HG03442 (cell line): Measurements from ENCODE around the gene SLC27A2.
"Not testable (repeated sequence)": the region's sequence is repeated elsewhere in the genome, so short reads cannot be mapped to it uniquely, and the experiment has no call there.

ENCODE experiments used
- ATAC-seq: cut with Tn5 transposase; IDR thresholded peaks from one replicate; pipeline ENCODE4 v1.9.1; 2021; ENCODE audit warnings: mild to moderate bottlenecking, moderate library complexity; ENCODE audit not compliant: unreplicated experiment

SLC27A2 gene

DNA sequence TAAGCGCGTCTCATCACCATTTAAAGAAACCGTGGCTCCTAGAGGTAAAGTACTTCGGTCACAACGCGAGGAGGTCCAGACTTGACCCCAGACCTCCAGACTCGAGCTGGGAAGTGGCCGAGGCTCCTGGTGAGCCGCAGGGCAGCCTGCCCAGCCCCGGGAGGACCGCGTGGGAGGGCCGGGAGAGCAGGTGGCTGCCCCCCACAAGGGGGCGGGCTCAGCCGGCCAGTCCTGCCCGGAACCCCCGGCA is at the start of gene SLC27A2:
SLC27A2 (plus strand) TSS at position 228 of the 250 bp plus-strand sequence. CDS start 232 bp downstream, outside the sequence.
- ATAC-seq = peak; percentile 58

DNA sequence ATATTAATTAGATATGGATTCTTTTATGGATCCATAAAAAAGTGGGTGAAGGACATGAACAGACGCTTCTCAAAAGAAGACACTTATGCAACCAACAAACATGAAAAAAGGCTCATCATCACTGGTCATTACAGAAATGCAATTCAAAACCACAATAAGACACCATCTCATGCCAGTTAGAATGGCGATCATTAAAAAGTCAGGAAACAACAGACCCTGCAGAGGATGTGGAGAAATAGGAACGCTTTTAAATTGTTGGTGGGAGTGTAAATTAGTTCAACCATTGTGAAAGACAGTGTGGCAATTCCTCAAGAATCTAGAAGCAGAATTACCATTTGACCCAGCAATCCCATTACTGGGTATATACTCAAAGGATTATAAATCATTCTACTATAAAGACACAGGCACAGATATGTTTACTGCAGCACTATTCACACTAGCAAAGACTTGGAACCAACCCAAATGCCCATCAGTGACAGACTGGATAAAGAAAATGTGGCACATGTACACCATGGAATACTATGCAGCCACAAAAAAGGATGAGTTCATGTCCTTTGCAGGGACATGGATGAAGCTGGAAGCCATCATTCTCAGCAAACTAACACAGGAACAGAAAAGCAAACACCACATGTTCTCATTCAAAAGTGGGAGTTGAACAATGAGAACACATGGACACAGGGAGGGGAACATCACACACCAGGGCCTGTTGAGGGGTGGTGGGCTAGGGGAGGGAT is 49.6 kb upstream of the SLC27A2 start:
- not testable (repeated sequence) for ATAC-seq

DNA sequence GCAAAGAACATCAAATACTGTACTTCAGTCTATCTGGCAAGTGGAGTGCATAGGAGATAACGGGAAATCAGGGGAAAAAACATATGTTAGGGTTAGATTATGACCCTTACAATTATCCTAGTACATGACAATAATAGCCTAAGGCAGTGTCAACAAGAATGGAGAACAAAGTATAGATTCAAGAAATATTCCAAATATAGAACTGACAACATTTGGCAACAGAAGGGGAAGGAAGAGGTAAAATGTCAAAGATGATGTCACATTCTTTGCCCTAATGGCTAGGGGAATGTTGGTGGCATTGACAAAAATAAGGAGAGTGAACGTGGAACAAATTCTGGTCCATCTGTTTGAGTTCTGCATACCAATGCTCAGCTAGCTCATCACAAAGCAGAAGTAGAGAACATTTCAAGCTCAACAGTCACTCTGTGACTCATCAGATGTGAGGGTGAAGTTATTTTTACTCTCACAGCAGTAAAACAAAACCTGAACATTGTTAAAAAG is 47.4 kb upstream of the SLC27A2 start:
- ATAC-seq = peak; percentile 82

DNA sequence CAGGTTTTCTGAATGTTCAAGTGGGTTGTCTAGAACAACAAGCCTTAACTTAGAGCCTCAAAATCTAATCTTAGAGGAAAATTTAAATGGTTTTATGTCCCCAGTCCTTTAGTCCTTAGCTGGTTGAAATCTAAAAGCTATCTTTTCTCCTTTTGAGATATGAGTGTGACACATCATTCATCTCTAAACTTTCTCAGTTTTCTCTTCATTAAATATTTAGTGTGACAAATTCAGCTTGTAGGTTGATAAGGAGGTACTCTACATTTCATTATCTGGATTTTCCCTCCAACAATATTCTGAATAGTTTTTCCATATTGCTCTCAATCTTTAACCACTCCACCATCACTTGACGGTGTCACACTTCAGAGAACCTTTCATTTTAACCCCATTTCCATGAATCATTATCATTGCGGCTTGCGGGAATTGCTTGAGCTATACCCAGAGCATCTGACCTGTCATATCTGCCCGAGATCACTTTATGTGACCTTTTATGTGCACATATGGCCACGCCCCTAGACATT is 46.9 kb upstream of the SLC27A2 start:
- peak; percentile 67 for ATAC-seq

DNA sequence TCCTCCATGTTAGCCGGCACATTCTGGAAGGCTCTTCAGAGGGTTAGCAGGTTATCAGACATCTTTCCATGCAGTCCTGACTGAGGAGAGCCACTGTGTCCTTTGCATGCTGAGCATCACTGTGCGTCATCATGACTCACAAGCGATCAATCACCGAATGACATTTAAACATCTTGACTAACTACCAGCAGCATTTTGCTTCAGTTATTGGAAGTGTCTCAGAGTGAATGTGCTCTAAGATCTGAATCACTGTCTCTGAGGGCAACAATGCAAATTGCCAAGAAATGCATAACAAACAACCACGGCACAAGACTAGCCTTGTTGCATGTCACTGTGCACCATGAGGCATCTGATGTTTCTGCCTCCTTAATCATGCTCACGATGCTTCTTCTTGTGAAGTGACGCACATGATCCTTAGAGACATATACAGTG is 44.6 kb upstream of the SLC27A2 start:
- ATAC-seq = no peak

DNA sequence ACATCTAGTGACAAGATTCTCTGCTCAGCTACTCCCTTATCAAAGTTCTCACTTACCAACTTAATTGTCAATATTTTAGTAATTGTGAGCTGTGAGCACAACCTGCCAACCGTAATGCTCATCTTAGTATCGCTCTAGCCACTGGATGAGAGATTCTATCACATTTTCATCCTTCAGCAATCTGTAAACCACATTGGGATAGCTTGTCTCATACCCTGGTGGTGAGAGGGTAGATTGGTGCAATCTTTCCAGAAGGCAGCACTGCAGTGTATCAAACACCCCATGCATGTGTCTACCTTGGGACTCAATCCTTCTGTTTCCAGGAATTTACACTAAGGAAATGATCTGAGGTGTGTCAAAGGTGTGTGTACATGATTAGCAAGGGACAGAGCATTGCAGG is 44.1 kb upstream of the SLC27A2 start:
- no peak for ATAC-seq

DNA sequence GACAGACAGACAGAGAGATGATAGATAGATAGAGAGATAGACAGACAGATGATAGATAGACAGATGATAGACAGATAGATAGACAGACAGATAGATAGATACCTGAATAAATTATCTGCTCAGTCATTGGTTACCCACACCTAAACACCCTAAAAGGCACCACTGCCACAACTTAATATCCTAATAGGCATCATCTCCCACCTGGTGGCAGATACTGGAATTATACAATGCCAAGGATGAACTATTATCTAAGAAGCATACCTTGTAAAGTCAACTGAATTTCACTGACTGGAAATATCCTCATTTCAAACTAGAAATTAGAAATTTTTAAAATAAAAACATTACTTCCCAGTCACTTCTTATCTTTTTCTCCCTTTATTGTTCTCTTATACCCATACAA is 43.6 kb upstream of the SLC27A2 start:
- ATAC-seq = no peak

DNA sequence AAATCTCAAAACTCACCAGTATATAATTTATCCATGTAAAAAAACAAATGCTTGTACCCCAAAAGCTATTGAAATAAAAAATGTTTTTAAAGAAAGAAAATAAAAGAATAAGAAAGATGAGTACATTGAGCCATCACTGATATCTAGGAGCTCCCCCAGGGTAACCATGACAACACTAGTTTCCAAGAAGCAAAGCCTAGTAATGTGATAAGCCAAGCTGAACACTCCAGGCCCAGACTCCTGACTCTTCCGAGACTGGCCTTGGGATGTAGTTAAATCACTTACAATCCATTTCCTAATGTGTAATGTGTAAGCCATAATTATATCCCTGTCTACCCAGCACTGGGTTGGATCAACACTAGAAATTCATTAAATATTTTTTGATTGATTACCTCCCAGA is 41.9 kb upstream of the SLC27A2 start:
- no peak for ATAC-seq

DNA sequence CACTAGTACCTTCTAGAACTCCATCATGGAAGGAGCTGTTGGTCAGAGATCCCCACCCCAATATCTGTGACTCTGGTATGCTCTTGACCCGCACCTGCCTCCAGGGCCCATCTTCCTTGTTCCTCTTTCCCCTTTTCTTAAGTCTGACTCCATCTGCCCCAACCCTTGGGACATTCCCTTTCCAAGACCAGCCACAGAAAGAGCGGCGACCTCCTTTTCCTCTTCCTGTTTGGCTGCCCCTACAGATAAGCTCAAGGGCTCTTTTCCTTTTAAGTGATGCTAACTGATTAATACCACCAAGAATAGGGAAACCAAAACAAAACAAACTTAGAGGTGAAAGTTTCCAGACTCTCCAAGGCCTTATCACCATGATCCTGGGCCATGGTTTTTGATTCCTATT is 41.0 kb upstream of the SLC27A2 start:
- ATAC-seq = no peak

DNA sequence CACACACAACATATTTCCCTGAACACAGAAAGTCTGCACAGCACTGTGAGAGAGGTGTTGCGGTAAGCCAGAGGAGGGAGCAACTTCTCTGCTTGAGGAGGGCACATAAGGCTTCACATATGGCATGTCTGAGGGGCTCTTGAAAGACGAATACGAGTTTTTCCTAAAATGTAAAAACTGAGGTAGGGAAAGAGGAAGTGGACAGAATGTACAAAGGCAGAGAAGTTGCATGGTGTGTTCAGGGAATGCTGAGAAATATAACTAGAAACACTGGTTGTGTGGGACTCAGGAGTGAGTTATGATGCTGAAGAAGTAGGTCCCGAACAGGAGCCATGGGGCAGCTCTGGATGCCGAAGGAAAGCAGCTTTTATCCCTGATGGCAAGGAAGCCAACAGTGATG is 40.1 kb upstream of the SLC27A2 start:
- no peak for ATAC-seq

DNA sequence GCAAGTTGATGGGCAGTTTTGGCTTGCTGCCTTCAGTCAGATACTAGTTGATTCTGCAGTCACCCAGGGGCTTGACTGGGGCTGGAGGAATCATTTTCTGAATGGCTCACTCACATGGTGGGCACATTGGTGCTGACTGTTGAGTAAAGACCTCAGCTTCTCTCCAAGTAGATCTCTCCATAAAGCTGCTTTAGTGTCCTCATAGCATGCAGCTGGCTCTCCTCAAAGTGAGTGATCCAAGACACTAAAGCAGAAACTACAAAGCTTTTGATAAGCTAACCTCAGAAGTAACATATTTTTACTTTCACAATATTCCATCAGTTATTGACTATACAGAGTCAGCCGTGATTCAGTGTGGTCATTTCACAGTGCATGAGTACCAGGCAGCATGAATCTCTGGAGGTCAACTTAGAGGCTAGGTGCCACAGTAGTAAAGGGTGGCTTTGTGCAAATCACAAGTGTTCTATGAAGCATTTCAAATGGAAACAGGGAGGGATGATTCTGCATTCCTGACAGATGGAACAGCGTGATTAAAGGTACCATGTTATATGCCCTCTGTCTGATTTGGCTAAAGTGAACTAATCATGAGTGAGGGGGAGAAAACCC is 38.6 kb upstream of the SLC27A2 start:
- ATAC-seq = no peak

DNA sequence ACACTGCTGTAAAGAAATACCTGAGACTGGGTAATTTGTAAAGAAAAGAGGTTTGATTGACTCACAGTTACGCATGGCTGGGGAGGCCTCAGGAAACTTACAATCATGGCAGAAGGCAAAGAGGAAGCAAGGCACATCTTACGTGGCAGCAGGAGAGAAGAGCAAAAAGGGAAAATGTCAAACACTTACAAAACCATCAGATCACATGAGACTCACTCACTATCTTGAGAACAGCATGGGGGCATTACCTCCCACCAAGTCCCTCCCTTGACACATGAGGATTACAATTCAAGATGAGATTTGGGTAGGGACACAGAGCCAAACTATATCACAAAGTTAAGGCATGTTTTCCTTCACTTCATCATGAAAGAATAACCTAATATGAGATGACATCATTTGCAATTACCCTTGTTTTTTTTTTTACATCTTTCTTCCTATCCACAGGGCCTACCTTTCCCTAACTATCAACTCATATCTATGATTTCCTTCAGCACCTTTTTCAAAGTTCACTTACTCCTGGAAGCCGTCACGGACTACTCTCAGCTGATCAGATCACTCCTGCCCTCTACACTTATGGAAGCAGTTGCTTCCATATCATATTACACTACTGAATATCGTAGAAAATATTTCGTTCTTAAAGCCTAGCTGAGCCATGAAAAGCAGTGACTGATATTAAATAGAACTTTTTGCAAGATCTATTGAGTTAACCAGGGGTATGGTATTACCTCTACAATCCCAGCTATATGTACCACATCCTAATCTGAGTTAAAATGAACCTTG is 37.5 kb upstream of the SLC27A2 start:
- ATAC-seq = no peak

DNA sequence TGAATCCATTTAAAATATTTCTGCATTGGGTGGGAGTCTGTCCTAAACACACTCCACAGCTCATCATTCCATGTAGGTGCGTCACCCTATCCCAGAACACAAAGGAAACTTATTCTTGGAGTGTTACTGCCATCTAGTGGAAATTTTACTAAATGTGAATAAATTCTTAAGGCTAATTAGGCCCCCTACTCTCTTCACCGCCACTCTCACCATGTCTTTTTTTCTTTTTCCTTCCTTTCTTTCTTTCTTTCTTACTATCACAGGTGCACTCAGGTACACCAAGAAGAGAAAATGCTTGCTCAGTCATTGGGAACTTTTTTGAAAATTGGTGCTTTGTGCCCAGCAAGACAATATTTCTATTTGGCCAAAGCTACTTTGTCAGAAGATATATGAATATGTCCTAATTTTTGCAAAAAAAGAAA is 36.5 kb upstream of the SLC27A2 start:
- ATAC-seq = no peak

DNA sequence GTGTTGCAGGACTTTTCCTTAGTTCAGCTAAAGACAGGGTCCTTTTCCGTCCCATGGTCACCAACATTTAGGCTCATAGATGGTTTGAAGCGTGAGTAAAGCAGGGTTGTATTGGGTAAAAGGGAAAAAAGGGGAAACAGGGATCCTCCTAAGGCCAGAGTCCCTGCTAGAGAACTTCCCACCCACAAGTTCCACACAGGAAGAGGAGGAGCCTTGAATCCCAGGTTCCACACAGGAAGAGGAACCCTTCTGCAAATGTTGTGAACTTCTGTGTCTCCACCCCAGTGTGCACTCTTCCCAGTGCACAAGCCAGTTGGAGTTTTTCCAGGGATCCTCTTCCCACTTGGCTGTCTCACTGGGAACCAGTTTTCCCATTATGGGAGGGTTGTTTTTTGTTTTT is 35.4 kb upstream of the SLC27A2 start:
- ATAC-seq = no peak

DNA sequence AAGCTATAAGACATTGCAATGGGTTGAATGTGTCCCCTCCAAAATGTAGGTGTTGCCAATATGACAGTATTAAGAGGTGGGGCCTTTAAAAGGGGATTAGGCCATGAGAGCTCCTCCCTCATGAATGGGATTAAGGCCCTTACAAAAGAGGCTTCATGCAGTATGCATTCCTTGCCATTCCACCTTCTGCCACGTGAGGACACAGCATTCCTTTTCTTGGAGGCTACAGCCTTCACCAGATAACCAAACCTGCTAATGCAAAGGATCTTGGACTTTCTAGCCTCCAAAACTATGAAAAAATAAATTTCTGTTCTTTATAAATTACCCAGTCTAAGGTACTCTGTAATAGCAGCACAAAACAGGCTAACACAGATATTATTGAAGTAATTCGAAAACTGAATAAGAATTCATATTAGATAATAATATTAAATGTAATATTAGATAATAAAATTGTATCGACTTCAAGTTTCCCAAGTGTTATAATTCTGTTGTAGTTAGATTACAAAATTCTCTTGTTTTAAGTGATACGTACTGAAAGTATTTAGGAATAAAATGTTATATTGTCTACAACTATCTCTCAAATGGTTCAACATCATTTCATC is 33.5 kb upstream of the SLC27A2 start:
- no peak for ATAC-seq

DNA sequence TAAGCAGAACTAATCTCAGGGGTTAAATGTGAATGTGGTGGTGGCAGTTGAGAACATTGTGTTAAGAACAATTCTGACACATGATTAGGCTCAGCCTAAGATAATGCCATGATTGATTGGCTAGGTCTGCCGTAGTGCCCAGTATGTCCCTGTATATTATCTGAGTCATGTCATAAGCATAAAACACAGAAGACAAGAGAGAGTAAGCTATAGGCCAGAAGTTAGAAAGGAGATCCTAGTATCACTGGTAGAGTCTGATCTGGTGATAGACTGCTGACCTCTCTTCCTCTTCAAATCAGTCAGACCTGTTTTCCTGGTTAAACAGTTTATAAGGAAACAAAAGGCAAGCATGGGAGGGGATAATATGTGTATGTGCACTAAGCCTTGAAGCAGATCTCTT is 32.9 kb upstream of the SLC27A2 start:
- no peak for ATAC-seq

DNA sequence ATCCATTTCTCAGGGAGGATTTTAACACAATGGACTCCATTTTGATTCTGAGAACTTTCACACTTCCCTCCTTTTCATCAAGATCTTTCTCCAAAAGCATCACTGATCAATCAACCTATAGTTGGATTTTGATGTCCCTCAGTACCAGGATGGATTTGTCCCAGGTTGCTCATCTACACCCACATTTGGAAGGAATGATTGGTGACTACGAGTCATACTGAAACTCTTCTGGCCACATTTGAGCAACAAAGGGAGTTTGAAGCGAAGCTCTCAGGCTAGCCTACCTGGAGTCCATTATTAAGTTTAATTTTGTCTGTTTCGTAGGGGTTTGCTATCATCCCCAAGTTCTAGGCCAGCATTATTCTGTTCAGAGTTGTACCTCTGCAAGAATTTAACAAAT is 31.6 kb upstream of the SLC27A2 start:
- ATAC-seq = no peak

DNA sequence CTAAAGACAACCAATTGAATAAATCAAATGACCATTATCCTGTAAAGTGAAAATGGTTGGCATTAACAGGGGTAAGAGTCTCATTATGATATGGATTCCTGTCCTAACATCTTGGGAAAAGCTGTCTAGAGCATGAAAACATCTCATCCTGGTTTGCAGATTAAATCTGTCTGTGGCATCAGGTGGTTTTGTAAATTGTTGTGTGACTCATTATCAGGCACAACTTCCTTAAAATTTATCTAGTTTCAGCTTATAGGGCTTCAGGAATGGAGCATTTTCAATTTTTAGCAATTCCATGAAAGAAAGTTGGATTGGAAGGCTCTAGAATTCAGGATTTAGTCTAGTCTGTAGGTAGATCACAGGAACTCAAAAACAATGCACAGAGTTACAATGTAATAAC is 31.1 kb upstream of the SLC27A2 start:
- ATAC-seq = no peak

DNA sequence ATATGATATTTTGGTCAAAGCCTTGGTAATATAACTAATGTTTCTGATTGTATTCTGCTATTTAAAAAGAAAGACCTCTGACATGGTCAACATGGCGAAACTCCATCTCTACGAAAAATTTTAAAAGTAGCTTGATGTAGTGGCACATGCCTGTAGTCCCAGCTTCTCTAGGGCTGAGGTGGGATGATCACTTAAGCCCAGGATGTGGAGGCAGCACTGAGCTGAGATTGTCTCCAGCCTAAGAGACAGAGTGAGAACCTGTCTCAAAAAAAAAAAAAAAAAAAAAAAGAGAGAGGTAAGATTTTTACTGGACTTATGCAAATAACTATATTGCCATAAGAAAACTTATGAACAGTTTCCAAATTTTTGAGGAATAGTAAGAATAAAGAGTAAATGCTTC is 30.5 kb upstream of the SLC27A2 start:
- ATAC-seq = no peak

DNA sequence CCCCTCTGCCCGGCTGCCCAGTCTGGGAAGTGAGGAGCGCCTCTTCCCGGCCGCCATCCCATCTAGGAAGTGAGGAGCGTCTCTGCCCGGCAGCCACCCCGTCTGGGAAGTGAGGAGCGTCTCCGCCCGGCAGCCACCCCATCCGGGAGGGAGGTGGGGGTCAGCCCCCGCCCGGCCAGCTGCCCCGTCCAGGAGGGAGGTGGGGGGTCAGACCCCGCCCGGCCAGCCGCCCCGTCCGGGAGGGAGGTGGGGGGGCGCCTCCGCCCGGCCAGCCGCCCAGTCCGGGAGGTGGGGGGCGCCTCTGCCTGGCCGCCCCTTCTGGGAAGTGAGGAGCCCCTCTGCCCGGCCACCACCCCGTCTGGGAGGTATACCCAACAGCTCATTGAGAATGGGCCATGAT is 23.8 kb upstream of the SLC27A2 start:
- ATAC-seq = not testable (repeated sequence)

DNA sequence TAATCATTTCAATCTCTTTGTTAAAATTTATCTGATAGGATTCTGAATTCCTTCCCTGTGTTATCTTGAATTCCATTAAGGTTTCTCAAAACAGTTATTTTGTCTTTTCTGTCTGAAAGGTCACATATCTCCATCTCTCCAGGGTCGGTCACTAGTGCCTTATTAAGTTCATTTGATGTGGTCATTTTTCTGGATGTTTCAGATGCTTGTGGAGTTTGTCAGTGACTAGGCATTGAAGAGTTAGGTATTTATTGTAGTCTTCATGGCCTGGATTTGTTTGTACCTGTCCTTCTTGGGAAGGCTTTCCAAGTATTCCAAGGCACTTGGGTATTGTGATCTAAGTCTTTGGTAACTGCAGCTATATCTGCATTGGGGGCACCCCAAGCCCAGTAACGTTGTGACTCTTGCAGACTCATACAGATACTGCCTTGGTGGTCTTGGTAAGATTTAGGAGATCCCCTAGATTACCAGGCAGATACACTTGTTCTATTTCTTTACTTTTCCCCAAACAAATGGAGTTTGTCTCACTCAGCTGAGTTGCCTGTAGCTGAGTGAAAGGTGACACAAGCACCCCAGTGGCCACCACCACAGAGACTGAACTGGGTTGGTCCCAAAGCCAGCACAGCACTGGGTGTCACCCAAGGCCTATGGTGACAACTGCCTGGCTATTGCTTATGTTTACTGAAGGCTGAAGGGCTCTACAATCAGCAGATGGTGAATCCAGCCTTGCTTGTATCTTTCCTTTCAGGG is 18.9 kb upstream of the SLC27A2 start:
- no peak for ATAC-seq
